ENCODE data around the gene PSAP. TPM values are rescaled to one million over a fixed set of nuclear protein-coding genes. Genes with fewer than 3 reads are reported as not detected.

Gene PSAP
- polyA plus RNA-seq, 1 donor from 2014 or later = 651 TPM

DNA sequence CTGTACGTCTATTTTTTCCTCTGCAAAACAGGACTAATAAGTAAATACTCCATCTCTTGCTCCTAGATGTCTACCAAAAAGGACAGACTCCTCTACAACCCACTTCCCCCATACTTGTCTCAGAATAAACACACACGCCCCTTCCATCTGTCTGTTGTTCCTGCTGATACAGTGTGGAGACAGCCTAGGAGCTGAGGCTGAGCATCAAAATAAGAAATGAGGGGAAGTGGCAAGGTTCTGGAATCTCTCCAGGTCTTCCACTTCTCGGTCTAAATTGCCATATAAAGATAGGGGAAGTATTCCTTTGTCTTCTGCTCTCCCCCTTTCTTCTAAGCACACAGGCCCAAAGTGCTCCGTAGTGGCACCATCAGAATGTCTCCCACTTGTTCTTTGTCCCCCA is 47.0 kb downstream of the PSAP start:
- Histone ChIP-seq H3K9me3 (ENCODE audit: low read length) (no peaks in the 10 kb centered on the region), H3K79me2 (replicated peaks; ENCODE audit: insufficient read depth, low read length) (no peaks in the 10 kb centered on the region), H3K9ac (ENCODE audit: low read length) (no peak overlapping the region), H3K4me3 (ENCODE audit: low read length) (no peak overlapping the region), H3K36me3 (ENCODE audit: insufficient read depth, low read length) (no peaks in the 10 kb centered on the region), H3K27ac (ENCODE audit: low read length) (no peak overlapping the region), H2AFZ (ENCODE audit: low read depth, low read length) (no peak overlapping the region), H3K9me2 (ENCODE audit: insufficient read depth, low read length) (no peaks in the 10 kb centered on the region), H3F3A (ENCODE audit: insufficient read depth, low read length, poor library complexity, severe bottlenecking) (no peaks in the 10 kb centered on the region), H4K20me1 (ENCODE audit: insufficient read depth) (no peaks in the 10 kb centered on the region), H3K4me2 (ENCODE audit: low read length) (no peak overlapping the region), H3K27me3 (ENCODE audit: insufficient read depth, low read depth, low read length) (no peaks in the 10 kb centered on the region)
- TF ChIP-seq TAF1 (IDR thresholded peaks at IDR 0.05; ENCODE audit: low read depth) = no peak
- TF ChIP-seq, protein P1, sequence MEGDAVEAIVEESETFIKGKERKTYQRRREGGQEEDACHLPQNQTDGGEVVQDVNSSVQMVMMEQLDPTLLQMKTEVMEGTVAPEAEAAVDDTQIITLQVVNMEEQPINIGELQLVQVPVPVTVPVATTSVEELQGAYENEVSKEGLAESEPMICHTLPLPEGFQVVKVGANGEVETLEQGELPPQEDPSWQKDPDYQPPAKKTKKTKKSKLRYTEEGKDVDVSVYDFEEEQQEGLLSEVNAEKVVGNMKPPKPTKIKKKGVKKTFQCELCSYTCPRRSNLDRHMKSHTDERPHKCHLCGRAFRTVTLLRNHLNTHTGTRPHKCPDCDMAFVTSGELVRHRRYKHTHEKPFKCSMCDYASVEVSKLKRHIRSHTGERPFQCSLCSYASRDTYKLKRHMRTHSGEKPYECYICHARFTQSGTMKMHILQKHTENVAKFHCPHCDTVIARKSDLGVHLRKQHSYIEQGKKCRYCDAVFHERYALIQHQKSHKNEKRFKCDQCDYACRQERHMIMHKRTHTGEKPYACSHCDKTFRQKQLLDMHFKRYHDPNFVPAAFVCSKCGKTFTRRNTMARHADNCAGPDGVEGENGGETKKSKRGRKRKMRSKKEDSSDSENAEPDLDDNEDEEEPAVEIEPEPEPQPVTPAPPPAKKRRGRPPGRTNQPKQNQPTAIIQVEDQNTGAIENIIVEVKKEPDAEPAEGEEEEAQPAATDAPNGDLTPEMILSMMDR (IDR thresholded peaks at IDR 0.05; ENCODE audit: poor library complexity, severe bottlenecking) = no peak
- TF ChIP-seq RAD21 (conservative IDR thresholded peaks at IDR 0.05) = no peak
- TF ChIP-seq MXI1 (conservative IDR thresholded peaks at IDR 0.05; ENCODE audit: poor library complexity, severe bottlenecking) = no peak
- no peak for TF ChIP-seq SMC3 (conservative IDR thresholded peaks at IDR 0.05; ENCODE audit: poor library complexity)
- TF ChIP-seq, protein P2, sequence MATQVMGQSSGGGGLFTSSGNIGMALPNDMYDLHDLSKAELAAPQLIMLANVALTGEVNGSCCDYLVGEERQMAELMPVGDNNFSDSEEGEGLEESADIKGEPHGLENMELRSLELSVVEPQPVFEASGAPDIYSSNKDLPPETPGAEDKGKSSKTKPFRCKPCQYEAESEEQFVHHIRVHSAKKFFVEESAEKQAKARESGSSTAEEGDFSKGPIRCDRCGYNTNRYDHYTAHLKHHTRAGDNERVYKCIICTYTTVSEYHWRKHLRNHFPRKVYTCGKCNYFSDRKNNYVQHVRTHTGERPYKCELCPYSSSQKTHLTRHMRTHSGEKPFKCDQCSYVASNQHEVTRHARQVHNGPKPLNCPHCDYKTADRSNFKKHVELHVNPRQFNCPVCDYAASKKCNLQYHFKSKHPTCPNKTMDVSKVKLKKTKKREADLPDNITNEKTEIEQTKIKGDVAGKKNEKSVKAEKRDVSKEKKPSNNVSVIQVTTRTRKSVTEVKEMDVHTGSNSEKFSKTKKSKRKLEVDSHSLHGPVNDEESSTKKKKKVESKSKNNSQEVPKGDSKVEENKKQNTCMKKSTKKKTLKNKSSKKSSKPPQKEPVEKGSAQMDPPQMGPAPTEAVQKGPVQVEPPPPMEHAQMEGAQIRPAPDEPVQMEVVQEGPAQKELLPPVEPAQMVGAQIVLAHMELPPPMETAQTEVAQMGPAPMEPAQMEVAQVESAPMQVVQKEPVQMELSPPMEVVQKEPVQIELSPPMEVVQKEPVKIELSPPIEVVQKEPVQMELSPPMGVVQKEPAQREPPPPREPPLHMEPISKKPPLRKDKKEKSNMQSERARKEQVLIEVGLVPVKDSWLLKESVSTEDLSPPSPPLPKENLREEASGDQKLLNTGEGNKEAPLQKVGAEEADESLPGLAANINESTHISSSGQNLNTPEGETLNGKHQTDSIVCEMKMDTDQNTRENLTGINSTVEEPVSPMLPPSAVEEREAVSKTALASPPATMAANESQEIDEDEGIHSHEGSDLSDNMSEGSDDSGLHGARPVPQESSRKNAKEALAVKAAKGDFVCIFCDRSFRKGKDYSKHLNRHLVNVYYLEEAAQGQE (IDR thresholded peaks at IDR 0.05; ENCODE audit: borderline replicate concordance) = no peak
- TF ChIP-seq POLR2AphosphoS5 (IDR thresholded peaks at IDR 0.05) = no peak
- TF ChIP-seq EP300 (conservative IDR thresholded peaks at IDR 0.05; ENCODE audit: poor library complexity, severe bottlenecking) = no peak
- no peak for TF ChIP-seq EZH2 (IDR thresholded peaks at IDR 0.05; ENCODE audit: borderline replicate concordance, insufficient read depth, low read length, poor library complexity, severe bottlenecking)

DNA sequence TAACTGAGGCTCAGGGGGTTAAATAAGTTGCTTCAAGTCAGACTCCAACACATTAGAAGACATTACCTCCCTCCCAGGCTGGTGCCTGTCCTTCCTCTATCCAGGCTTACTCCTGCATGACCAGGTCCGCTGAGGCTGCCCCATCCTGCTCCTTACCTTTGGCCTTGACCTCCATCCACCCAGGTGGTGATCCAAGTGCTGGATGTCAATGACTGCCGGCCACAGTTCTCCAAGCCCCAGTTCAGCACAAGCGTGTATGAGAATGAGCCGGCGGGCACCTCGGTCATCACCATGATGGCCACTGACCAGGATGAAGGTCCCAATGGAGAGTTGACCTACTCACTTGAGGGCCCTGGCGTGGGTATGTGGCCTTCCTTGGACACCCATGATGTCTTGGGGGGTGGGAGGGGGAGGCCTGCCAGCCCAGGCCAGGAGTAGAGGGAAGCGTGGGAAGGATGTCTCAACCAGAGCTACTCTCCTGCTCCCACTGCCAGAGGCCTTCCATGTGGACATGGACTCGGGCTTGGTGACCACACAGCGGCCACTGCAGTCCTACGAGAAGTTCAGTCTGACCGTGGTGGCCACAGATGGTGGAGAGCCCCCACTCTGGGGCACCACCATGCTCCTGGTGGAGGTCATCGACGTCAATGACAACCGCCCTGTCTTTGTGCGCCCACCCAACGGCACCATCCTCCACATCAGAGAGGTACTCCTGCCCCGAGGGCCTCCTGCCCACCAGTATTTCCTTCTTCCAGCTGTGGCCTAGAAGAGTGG is 48.1 kb downstream of the PSAP start:
- Histone ChIP-seq H3K4me2 (ENCODE audit: low read length) (no peak overlapping the region), H3K9me3 (ENCODE audit: low read length) (no peaks in the 10 kb centered on the region), H3F3A (ENCODE audit: insufficient read depth, low read length, poor library complexity, severe bottlenecking) (no peaks in the 10 kb centered on the region), H3K9ac (ENCODE audit: low read length) (no peak overlapping the region), H3K4me3 (ENCODE audit: low read length) (no peak overlapping the region), H3K27me3 (ENCODE audit: insufficient read depth, low read depth, low read length) (no peaks in the 10 kb centered on the region), H4K20me1 (ENCODE audit: insufficient read depth) (no peaks in the 10 kb centered on the region), H3K27ac (ENCODE audit: low read length) (no peak overlapping the region), H3K79me2 (replicated peaks; ENCODE audit: insufficient read depth, low read length) (no peaks in the 10 kb centered on the region), H2AFZ (ENCODE audit: low read depth, low read length) (no peak overlapping the region), H3K9me2 (ENCODE audit: insufficient read depth, low read length) (no peaks in the 10 kb centered on the region), H3K36me3 (ENCODE audit: insufficient read depth, low read length) (no peaks in the 10 kb centered on the region)
- no peak for TF ChIP-seq EP300 (conservative IDR thresholded peaks at IDR 0.05; ENCODE audit: poor library complexity, severe bottlenecking)
- no peak for TF ChIP-seq MXI1 (conservative IDR thresholded peaks at IDR 0.05; ENCODE audit: poor library complexity, severe bottlenecking)
- no peak for TF ChIP-seq SMC3 (conservative IDR thresholded peaks at IDR 0.05; ENCODE audit: poor library complexity)
- no peak for TF ChIP-seq POLR2AphosphoS5 (IDR thresholded peaks at IDR 0.05)
- TF ChIP-seq EZH2 (IDR thresholded peaks at IDR 0.05; ENCODE audit: borderline replicate concordance, insufficient read depth, low read length, poor library complexity, severe bottlenecking) = no peak
- TF ChIP-seq, protein P1 (IDR thresholded peaks at IDR 0.05; ENCODE audit: poor library complexity, severe bottlenecking) = no peak

Data from neural cell (in vitro differentiated cells).